ENCODE data around the gene RTN4IP1. TPM values are rescaled to one million over a fixed set of nuclear protein-coding genes. Genes with fewer than 3 reads are reported as not detected.
"Not testable (repeated sequence)": the region's sequence is repeated elsewhere in the genome, so short reads cannot be mapped to it uniquely, and the experiment has no call there.

The RTN4IP1 gene
- total and polyA plus RNA-seq, 9 of the 15 experiments (the other 6 are each of a cell fraction or from before 2014, with no cell fraction given): 17.9 to 46.0 (median 22.2) TPM

DNA sequence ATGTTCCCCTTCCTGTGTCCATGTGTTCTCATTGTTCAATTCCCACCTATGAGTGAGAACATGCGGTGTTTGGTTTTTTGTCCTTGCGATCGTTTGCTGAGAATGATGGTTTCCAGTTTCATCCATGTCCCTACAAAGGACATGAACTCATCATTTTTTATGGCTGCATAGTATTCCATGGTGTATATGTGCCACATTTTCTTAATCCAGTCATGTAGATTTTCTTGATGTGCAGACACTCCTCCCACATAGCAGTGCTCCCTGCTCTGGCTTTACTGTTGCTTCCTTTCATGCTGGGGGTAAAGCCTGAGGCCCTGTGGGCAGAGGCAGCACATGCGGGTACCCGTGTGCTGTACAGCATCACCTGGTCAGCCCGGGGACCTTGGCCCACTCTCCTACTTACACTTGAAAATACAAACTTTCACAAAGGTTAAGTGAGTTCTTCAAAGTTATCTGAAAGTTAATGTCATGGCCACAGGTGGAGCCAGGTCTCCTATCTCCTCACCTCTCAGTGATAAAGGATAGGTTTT lies 80.3 kb downstream of the RTN4IP1 start:
- H3K9ac ChIP-seq (ENCODE audit: insufficient read depth in 1 of 2, low read depth in 2 of 2, low read length in 2 of 2); H3K4me2 ChIP-seq (ENCODE audit: insufficient read depth, low read length); H3K4me1 ChIP-seq (replicated peaks in 1 of 2; ENCODE audit: control insufficient read depth in 2 of 2, insufficient read depth in 2 of 2, low read length in 2 of 2); H3K27ac ChIP-seq (ENCODE audit: extremely low read depth, low read depth, low read length); H2AFZ ChIP-seq (ENCODE audit: low read depth, low read length); in situ Hi-C loops (cut with MboI); ATAC-seq; H3K9me1 ChIP-seq (ENCODE audit: control insufficient read depth, insufficient read depth, low read length); FAIRE-seq; BruUV-seq (replicated peaks); H3K79me2 ChIP-seq (ENCODE audit: control insufficient read depth, insufficient read depth, low read length); CTCF ChIA-PET (ENCODE audit: low intra/inter-chr PET ratio); POLR2A ChIA-PET; H3K36me3 ChIP-seq (ENCODE audit: control insufficient read depth, insufficient read depth, low read length); H4K20me1 ChIP-seq (replicated peaks; ENCODE audit: control insufficient read depth, insufficient read depth, low read length); intact Hi-C loops (cut with micrococcal nuclease); H3K4me3 ChIP-seq; H3K9me3 ChIP-seq (replicated peaks; ENCODE audit: control insufficient read depth, insufficient read depth, low read depth, low read length); DNase-seq (ENCODE audit: extremely low read depth in 1 of 4, low spot score in 3 of 4): not testable (repeated sequence)
- peak; percentile 54 for TF ChIP-seq ZNF146 (CRISPR knock-in tag; IDR thresholded peaks at IDR 0.05; ENCODE audit: unreplicated experiment)
- H3K27me3 ChIP-seq (ENCODE audit: control insufficient read depth in 2 of 2, insufficient read depth in 2 of 2, low read length in 2 of 2): peaks cover 9 to 17% of the 10 kb centered on the region in 2 experiments; a peak in 3 of 5 replicates
- WGBS (ENCODE audit: insufficient coverage, low coverage, missing lambda C conversion rate): 47% methylated on average over 3 of the region's 6 CpGs

- Histone ChIP-seq H3K4me3 (no peak overlapping the region), H3K27ac (ENCODE audit: extremely low read depth, low read depth, low read length) (no peak overlapping the region), H3K4me2 (ENCODE audit: insufficient read depth, low read length) (no peak overlapping the region), H3K9ac (ENCODE audit: insufficient read depth in 1 of 2, low read depth in 2 of 2, low read length in 2 of 2) (no peak overlapping the region), H3K36me3 (ENCODE audit: control insufficient read depth, insufficient read depth, low read length) (no peaks in the 10 kb centered on the region), H3K27me3 (ENCODE audit: control insufficient read depth in 2 of 2, insufficient read depth in 2 of 2, low read length in 2 of 2) (peaks cover 1 to 11% of the 10 kb centered on the region in 2 experiments; a peak in 3 of 5 replicates), H4K20me1 (replicated peaks; ENCODE audit: control insufficient read depth, insufficient read depth, low read length) (no peaks in the 10 kb centered on the region), H2AFZ (ENCODE audit: low read depth, low read length) (no peak overlapping the region), H3K79me2 (ENCODE audit: control insufficient read depth, insufficient read depth, low read length) (no peaks in the 10 kb centered on the region), H3K4me1 (replicated peaks in 1 of 2; ENCODE audit: control insufficient read depth in 2 of 2, insufficient read depth in 2 of 2, low read length in 2 of 2) (0 out of 5 replicates have a peak, but pooled peaks cover 0 to 3% of the 10 kb centered on the region in 2 experiments), H3K9me3 (replicated peaks; ENCODE audit: control insufficient read depth, insufficient read depth, low read depth, low read length) (no peaks in the 10 kb centered on the region), H3K9me1 (ENCODE audit: control insufficient read depth, insufficient read depth, low read length) (no peaks in the 10 kb centered on the region)
- intact Hi-C loops (cut with micrococcal nuclease): no loop called here
- ATAC-seq: peak; percentile 55; the same call in 2 of the 3 replicates
- FAIRE-seq: peak; percentile 48
- POLR2A ChIA-PET: no interaction called here
- 5% methylated on average over 6 of the region's 6 CpGs for WGBS (ENCODE audit: insufficient coverage, low coverage, missing lambda C conversion rate)
- CTCF ChIA-PET (ENCODE audit: low intra/inter-chr PET ratio): no interaction called here
- in situ Hi-C loops (cut with MboI): no loop called here
- BruUV-seq (replicated peaks): no TSS peak
- peak; percentile 10 to 27 (median 12) for DNase-seq (ENCODE audit: extremely low read depth in 1 of 4, low spot score in 3 of 4)
- TF ChIP-seq, protein P1, sequence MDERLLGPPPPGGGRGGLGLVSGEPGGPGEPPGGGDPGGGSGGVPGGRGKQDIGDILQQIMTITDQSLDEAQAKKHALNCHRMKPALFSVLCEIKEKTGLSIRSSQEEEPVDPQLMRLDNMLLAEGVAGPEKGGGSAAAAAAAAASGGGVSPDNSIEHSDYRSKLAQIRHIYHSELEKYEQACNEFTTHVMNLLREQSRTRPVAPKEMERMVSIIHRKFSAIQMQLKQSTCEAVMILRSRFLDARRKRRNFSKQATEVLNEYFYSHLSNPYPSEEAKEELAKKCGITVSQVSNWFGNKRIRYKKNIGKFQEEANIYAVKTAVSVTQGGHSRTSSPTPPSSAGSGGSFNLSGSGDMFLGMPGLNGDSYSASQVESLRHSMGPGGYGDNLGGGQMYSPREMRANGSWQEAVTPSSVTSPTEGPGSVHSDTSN (CRISPR knock-in tag; IDR thresholded peaks at IDR 0.05; ENCODE audit: low read depth): no peak
- TF ChIP-seq, protein P1 (tag; conservative IDR thresholded peaks at IDR 0.05; ENCODE audit: low read depth): peak; percentile 17; the same call in 1 of the 2 replicates
- TF ChIP-seq FOXP4 (CRISPR knock-in tag; IDR thresholded peaks at IDR 0.05; ENCODE audit: borderline replicate concordance) (no peak), STAT5B (CRISPR knock-in tag; IDR thresholded peaks at IDR 0.05) (no peak)
- TF ChIP-seq, protein P2, sequence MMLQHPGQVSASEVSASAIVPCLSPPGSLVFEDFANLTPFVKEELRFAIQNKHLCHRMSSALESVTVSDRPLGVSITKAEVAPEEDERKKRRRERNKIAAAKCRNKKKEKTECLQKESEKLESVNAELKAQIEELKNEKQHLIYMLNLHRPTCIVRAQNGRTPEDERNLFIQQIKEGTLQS (IDR thresholded peaks at IDR 0.05): peak; percentile 32; the same call in 1 of the 2 replicates
- TF ChIP-seq, protein P2 (CRISPR knock-in tag; conservative IDR thresholded peaks at IDR 0.05): no peak
Observed at GRCh38 chr6:106547601-106548453, 81.5 kb downstream of the RTN4IP1 start.

Measured in K562 (cell line).